Thyroid gland (tissue), 4 donors: ENCODE results near the gene MYO5A. TPM values are rescaled to one million over a fixed set of nuclear protein-coding genes. Genes with fewer than 3 reads are reported as not detected.

ENCODE experiments used
- DNase-seq, 2 donors: peaks; one replicate each; pipeline ENCODE4 v3.0.0-alpha.2; 2019
- H3K27ac ChIP-seq, 3 donors: fragments of 200-600 bp; sonication (generic); 1 replicate in 2 of 3; 2 replicates in 1 of 3; pipeline ENCODE4 v1.5.1; 2016 to 2019; ENCODE audit warnings: mild to moderate bottlenecking in 1 of 3, moderate library complexity in 1 of 3
- H3K27me3 ChIP-seq: fragments of 200-600 bp; sonication (generic); one replicate; pipeline ENCODE4 v1.5.1; 2019
- H3K36me3 ChIP-seq, 2 donors: fragments of 200-600 bp; sonication (generic); one replicate each; pipeline ENCODE4 v1.5.1; 2016 to 2019
- H3K4me1 ChIP-seq, 2 donors: fragments of 200-600 bp; sonication (generic); one replicate each; pipeline ENCODE4 v1.5.1; 2017 to 2019
- H3K4me3 ChIP-seq, 3 donors: fragments of 200-600 bp; sonication (generic); replicated peaks in 1 of 3; 1 replicate in 2 of 3; 2 replicates in 1 of 3; pipeline ENCODE4 v1.5.1; 2016; ENCODE audit warnings: mild to moderate bottlenecking in 1 of 3
- H3K9me3 ChIP-seq: fragments of 200-600 bp; sonication (generic); one replicate; pipeline ENCODE4 v1.5.1; 2017
- POLR2A ChIP-seq, 2 donors: fragments of 450-650 bp; IDR thresholded peaks; one replicate each; pipeline ENCODE4 v1.6.1; 2017; ENCODE audit warnings: antibody characterized with exemption in 2 of 2, mild to moderate bottlenecking in 2 of 2, moderate library complexity in 1 of 2
- WGBS, 2 donors: methylation state at CpG; one replicate each; pipeline ENCODE4 v1.1.5; 2017; 5-methylcytosine and 5-hydroxymethylcytosine counted together
- intact Hi-C: fragments of 100-400 bp; cut with DNase I; formaldehyde crosslinking; loops from one replicate; pipeline ENCODE4 v1.15.1; 2023
- total RNA-seq, 4 donors: library from RNA; depleted of rRNA; stranded (reverse); fragments of >200 nt; gene quantifications; one replicate each; pipeline ENCODE4 v1.2.3, GENCODE V29; 2016
- TF ChIP-seq, protein P1 (sequence below), 6 experiments: fragments of 200-600 bp in 3 of 6; fragments of 450-650 bp in 3 of 6; sonication (generic) in 3 of 6; IDR thresholded peaks; one replicate each; pipeline ENCODE4 v1.5.1; 2016 to 2019; ENCODE audit warnings: antibody characterized with exemption in 6 of 6, mild to moderate bottlenecking in 2 of 6, inconsistent platforms in 1 of 6, moderate library complexity in 1 of 6

The MYO5A gene
- total RNA-seq, 4 donors from 2014 or later = 23.3 to 44.1 (median 34.7) TPM

DNA sequence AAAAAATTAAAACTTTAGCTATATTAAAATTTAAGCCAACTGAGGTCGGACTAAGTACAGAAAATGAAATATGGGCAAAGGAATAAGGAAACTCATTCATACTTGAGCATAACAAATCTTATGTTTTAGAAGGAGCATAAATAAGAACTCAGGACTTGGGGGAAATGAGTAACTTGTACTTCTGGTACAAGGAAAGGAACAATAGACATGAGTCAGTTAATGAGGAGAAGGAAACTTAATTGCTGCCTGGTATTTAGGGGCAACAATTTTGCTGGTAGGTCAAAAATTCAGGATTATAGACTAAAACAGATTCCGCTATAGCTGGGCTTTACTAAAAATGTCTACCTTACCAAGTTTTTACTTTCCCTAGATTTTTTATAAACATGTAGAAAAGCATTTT is 113.1 kb downstream of the MYO5A start:
- Histone ChIP-seq H3K36me3 (no peaks in the 10 kb centered on the region), H3K9me3 (no peaks in the 10 kb centered on the region), H3K4me1 (no peaks in the 10 kb centered on the region), H3K27me3 (no peaks in the 10 kb centered on the region), H3K27ac (no peak overlapping the region), H3K4me3 (no peak overlapping the region)
- intact Hi-C loops = no loop called here
- 95% methylated on average over 2 of the region's 2 CpGs for WGBS, 2 donors
- DNase-seq = no peak
- TF ChIP-seq, protein P1, sequence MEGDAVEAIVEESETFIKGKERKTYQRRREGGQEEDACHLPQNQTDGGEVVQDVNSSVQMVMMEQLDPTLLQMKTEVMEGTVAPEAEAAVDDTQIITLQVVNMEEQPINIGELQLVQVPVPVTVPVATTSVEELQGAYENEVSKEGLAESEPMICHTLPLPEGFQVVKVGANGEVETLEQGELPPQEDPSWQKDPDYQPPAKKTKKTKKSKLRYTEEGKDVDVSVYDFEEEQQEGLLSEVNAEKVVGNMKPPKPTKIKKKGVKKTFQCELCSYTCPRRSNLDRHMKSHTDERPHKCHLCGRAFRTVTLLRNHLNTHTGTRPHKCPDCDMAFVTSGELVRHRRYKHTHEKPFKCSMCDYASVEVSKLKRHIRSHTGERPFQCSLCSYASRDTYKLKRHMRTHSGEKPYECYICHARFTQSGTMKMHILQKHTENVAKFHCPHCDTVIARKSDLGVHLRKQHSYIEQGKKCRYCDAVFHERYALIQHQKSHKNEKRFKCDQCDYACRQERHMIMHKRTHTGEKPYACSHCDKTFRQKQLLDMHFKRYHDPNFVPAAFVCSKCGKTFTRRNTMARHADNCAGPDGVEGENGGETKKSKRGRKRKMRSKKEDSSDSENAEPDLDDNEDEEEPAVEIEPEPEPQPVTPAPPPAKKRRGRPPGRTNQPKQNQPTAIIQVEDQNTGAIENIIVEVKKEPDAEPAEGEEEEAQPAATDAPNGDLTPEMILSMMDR (IDR thresholded peaks at IDR 0.05) = no peak
- TF ChIP-seq POLR2A (IDR thresholded peaks at IDR 0.05) = no peak

DNA sequence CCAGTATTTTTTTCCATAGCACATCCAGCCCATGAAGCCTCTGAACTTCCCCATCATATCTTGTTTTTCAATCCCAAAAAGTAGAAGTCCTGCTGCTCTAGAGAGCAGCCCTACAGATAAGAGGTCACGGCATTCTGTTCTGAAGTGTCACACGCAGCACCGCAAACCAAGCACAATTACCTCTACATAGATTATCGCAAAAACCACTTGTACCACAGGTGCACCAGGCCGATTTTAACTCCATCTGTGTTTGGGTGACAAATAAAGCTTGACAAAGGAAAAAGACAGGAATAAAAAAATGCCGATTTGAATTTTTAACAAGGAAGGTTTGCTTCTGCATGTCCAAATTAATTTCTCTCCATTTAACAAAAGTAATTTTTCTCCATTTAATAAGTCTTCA is 113.7 kb downstream of the MYO5A start:
- no peaks in the 10 kb centered on the region for H3K9me3 ChIP-seq
- H3K4me3 ChIP-seq = no peak overlapping the region
- 84 to 86% methylated on average over 6 of the region's 6 CpGs for WGBS, 2 donors
- H3K36me3 ChIP-seq = no peaks in the 10 kb centered on the region
- no peaks in the 10 kb centered on the region for H3K27me3 ChIP-seq
- DNase-seq = no peak
- no peaks in the 10 kb centered on the region for H3K4me1 ChIP-seq
- intact Hi-C loops = no loop called here
- TF ChIP-seq, protein P1 (IDR thresholded peaks at IDR 0.05) = no peak
- TF ChIP-seq POLR2A (IDR thresholded peaks at IDR 0.05) = no peak
- no peak overlapping the region for H3K27ac ChIP-seq

DNA sequence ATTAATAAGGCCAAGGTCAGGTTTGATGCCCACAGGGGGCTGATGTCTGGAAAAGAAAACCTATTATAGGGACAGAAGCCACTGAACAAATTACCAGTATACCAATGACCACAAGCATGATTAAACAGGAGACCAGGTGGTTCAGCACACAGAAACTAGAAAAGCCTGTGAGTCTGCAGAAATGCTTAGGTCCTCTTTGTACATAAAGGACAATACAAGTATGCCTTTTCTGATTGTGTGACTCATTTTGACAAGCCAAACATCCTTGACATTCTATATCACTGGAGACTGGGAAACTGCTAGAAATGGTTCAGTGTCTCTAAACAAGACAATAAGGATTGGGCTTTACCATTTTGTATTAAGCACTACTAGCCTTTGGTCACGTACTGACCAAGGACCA is 119.9 kb downstream of the MYO5A start:
- no peaks in the 10 kb centered on the region for H3K9me3 ChIP-seq
- DNase-seq = no peak
- intact Hi-C loops = no loop called here
- H3K4me1 ChIP-seq = no peaks in the 10 kb centered on the region
- TF ChIP-seq, protein P1 (IDR thresholded peaks at IDR 0.05) = no peak
- no peak for TF ChIP-seq POLR2A (IDR thresholded peaks at IDR 0.05)
- H3K27ac ChIP-seq = no peak overlapping the region
- WGBS, 2 donors = 100% methylated on average over 1 of the region's 1 CpG
- no peak overlapping the region for H3K4me3 ChIP-seq
- H3K27me3 ChIP-seq = no peaks in the 10 kb centered on the region
- H3K36me3 ChIP-seq = no peaks in the 10 kb centered on the region

DNA sequence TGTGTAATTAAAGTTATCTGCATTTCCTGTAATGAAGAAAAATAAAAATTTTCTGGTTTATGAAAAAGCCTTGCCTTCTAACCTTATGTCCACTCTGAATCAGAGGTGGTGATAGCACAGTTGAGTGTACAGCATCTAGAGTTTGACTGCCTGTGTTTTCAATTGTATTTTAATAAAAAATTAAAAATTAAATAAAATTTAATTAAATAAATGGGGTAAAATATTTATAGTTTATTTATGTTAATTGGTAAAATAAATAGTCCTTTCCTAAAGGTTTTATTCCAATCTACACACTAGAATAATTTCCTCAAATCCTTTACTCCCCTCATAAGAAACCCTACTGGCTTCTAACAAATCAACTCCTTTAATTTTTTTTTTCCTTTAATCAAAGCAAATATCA is 121.3 kb downstream of the MYO5A start:
- Histone ChIP-seq H3K27me3 (no peaks in the 10 kb centered on the region), H3K27ac (no peak overlapping the region), H3K9me3 (no peaks in the 10 kb centered on the region), H3K4me3 (no peak overlapping the region), H3K4me1 (no peaks in the 10 kb centered on the region), H3K36me3 (no peaks in the 10 kb centered on the region)
- TF ChIP-seq, protein P1 (IDR thresholded peaks at IDR 0.05) = no peak
- TF ChIP-seq POLR2A (IDR thresholded peaks at IDR 0.05) = no peak
- intact Hi-C loops = no loop called here
- DNase-seq = no peak

DNA sequence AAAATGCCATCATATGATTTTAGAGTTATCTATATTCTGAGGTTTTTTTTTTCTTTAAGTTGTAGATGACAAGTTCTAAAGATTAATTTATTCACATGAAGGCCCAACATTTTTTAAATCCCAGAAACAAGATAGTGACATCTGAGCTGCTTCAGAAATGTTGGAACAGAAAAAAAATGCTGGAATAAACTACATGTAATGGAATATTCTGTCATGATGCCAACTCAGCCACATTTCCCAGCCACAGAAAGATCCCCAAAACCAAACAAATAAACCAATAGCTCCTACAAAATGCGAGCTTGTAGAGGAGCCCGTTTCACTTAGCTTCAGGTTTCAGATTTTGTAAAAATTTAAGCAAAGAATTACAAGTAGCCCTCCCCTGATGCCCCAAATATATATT is 122.1 kb downstream of the MYO5A start:
- no peaks in the 10 kb centered on the region for H3K36me3 ChIP-seq
- H3K27ac ChIP-seq = no peak overlapping the region
- no peaks in the 10 kb centered on the region for H3K27me3 ChIP-seq
- no peaks in the 10 kb centered on the region for H3K9me3 ChIP-seq
- H3K4me3 ChIP-seq = no peak overlapping the region
- WGBS, 2 donors = 91 to 92% methylated on average over 2 of the region's 2 CpGs
- no peaks in the 10 kb centered on the region for H3K4me1 ChIP-seq
- intact Hi-C loops = no loop called here
- no peak for DNase-seq
- TF ChIP-seq, protein P1 (IDR thresholded peaks at IDR 0.05) = no peak
- no peak for TF ChIP-seq POLR2A (IDR thresholded peaks at IDR 0.05)
